ENCODE results near the gene ASCL2. TPM values are rescaled to one million over a fixed set of nuclear protein-coding genes. Genes with fewer than 3 reads are reported as not detected.

ASCL2 gene
- total and polyA plus RNA-seq, 2 experiments from 2014 or later = 5.6 to 7.9 TPM

DNA sequence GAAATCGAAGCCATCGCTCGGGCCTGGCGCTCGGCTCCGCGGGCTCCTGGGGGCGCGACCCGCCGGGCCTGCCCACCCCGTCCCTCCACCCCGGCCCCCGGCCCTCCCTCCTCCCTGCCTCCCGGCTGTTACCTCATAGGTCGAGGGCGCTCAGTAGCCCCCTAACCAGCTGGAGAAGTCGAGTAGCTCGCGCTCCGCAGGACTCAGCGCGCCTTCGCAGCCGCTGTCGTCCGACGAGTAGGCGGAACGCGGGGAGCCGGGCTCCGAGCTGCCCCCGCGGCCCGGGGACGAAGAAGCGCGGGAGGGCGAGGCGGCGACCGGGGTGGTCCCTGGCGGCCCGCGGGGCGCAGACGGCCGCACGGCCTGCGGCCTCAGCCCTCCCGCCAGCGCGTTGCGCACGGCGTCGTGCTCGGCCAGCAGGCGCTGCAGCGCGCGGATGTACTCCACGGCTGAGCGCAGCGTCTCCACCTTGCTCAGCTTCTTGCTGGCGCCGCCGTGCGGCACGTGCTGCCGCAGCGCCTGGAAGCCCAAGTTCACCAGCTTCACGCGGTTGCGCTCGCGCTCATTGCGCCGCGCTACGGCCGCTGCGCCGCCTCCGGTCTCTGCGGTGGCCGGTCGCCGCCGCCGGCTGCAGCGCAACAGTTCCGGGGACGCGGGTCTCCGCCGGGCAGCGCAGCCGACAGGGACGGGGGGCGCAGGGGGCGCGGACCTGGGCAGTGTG, 627 bp downstream of the ASCL2 start:
- Histone ChIP-seq H3K79me2 (no peaks in the 10 kb centered on the region), H3K9me2 (replicated peaks; ENCODE audit: insufficient read depth) (no peaks in the 10 kb centered on the region), H3K27ac (peak overlapping the region; percentile 60), H3K4me2 (peak overlapping the region; percentile 93), H4K20me1 (ENCODE audit: insufficient read depth, poor library complexity, severe bottlenecking) (no peaks in the 10 kb centered on the region), H3K36me3 (replicated peaks; ENCODE audit: insufficient read depth, low read depth) (no peaks in the 10 kb centered on the region), H2AFZ (peak overlapping the region; percentile 65), H3K9me3 (ENCODE audit: low read depth) (no peaks in the 10 kb centered on the region), H3K27me3 (peaks cover 32% of the 10 kb centered on the region), H3K4me1 (ENCODE audit: insufficient read depth) (peaks cover 12% of the 10 kb centered on the region), H3K4me3 (peak overlapping the region; percentile 52)
- peak; percentile 84 for DNase-seq (ENCODE audit: low spot score)
- WGBS (ENCODE audit: low lambda C conversion rate, missing lambda C conversion rate) = 2% methylated on average over 71 of the region's 104 CpGs
- TF ChIP-seq EZH2 (IDR thresholded peaks at IDR 0.05; ENCODE audit: borderline replicate concordance) (no peak), CTCF (IDR thresholded peaks at IDR 0.05; ENCODE audit: poor library complexity) (peak; percentile 37), EZH2phosphoT487 (IDR thresholded peaks at IDR 0.05; ENCODE audit: low read depth, severe bottlenecking, unreplicated experiment) (peak; percentile 27)

- WGBS (ENCODE audit: low lambda C conversion rate, missing lambda C conversion rate) = 1% methylated on average over 40 of the region's 89 CpGs
- peak overlapping the region; percentile 65 for H2AFZ ChIP-seq
- peak overlapping the region; percentile 60 for H3K27ac ChIP-seq
- H3K27me3 ChIP-seq = peaks cover 32% of the 10 kb centered on the region
- H3K36me3 ChIP-seq (replicated peaks; ENCODE audit: insufficient read depth, low read depth) = no peaks in the 10 kb centered on the region
- TF ChIP-seq EZH2phosphoT487 (IDR thresholded peaks at IDR 0.05; ENCODE audit: low read depth, severe bottlenecking, unreplicated experiment) = no peak
- no peak for TF ChIP-seq CTCF (IDR thresholded peaks at IDR 0.05; ENCODE audit: poor library complexity)
- no peak for TF ChIP-seq EZH2 (IDR thresholded peaks at IDR 0.05; ENCODE audit: borderline replicate concordance)
- H3K9me3 ChIP-seq (ENCODE audit: low read depth) = no peaks in the 10 kb centered on the region
- H3K4me2 ChIP-seq = peak overlapping the region; percentile 93
- H4K20me1 ChIP-seq (ENCODE audit: insufficient read depth, poor library complexity, severe bottlenecking) = no peaks in the 10 kb centered on the region
- peak overlapping the region; percentile 52 for H3K4me3 ChIP-seq
- DNase-seq (ENCODE audit: low spot score) = peak; percentile 79
- H3K79me2 ChIP-seq = no peaks in the 10 kb centered on the region
- H3K9me2 ChIP-seq (replicated peaks; ENCODE audit: insufficient read depth) = no peaks in the 10 kb centered on the region
- H3K4me1 ChIP-seq (ENCODE audit: insufficient read depth) = peaks cover 12% of the 10 kb centered on the region
Observed at GRCh38 chr11:2268729-2269600, 1.4 kb downstream of the ASCL2 start.

GRCh38 chr11:2267851-2268728, 2.3 kb downstream of the ASCL2 start:
- peak overlapping the region; percentile 93 for H3K4me2 ChIP-seq

More at GRCh38 chr11:2267851-2268728, 2.3 kb downstream of the ASCL2 start:
- peaks cover 32% of the 10 kb centered on the region for H3K27me3 ChIP-seq
- H3K27ac ChIP-seq = no peak overlapping the region
- no peaks in the 10 kb centered on the region for H3K9me3 ChIP-seq (ENCODE audit: low read depth)
- H3K9me2 ChIP-seq (replicated peaks; ENCODE audit: insufficient read depth) = no peaks in the 10 kb centered on the region
- H3K4me3 ChIP-seq = no peak overlapping the region
- H4K20me1 ChIP-seq (ENCODE audit: insufficient read depth, poor library complexity, severe bottlenecking) = no peaks in the 10 kb centered on the region
- TF ChIP-seq EZH2phosphoT487 (IDR thresholded peaks at IDR 0.05; ENCODE audit: low read depth, severe bottlenecking, unreplicated experiment) (no peak), CTCF (IDR thresholded peaks at IDR 0.05; ENCODE audit: poor library complexity) (no peak), EZH2 (IDR thresholded peaks at IDR 0.05; ENCODE audit: borderline replicate concordance) (no peak)
- DNase-seq (ENCODE audit: low spot score) = no peak
- WGBS (ENCODE audit: low lambda C conversion rate, missing lambda C conversion rate) = 80% methylated on average over 26 of the region's 26 CpGs
- no peaks in the 10 kb centered on the region for H3K36me3 ChIP-seq (replicated peaks; ENCODE audit: insufficient read depth, low read depth)
- no peak overlapping the region for H2AFZ ChIP-seq
- no peaks in the 10 kb centered on the region for H3K79me2 ChIP-seq
- peaks cover 12% of the 10 kb centered on the region for H3K4me1 ChIP-seq (ENCODE audit: insufficient read depth)

Data from hepatocyte (in vitro differentiated cells).